ENCODE measurements around the gene ARMH2. TPM values are rescaled to one million over a fixed set of nuclear protein-coding genes. Genes with fewer than 3 reads are reported as not detected.

The ARMH2 gene
- not detected for polyA plus RNA-seq (2013, experiment 1 of 2)
- polyA plus RNA-seq (2013, experiment 2 of 2), result not detected

DNA sequence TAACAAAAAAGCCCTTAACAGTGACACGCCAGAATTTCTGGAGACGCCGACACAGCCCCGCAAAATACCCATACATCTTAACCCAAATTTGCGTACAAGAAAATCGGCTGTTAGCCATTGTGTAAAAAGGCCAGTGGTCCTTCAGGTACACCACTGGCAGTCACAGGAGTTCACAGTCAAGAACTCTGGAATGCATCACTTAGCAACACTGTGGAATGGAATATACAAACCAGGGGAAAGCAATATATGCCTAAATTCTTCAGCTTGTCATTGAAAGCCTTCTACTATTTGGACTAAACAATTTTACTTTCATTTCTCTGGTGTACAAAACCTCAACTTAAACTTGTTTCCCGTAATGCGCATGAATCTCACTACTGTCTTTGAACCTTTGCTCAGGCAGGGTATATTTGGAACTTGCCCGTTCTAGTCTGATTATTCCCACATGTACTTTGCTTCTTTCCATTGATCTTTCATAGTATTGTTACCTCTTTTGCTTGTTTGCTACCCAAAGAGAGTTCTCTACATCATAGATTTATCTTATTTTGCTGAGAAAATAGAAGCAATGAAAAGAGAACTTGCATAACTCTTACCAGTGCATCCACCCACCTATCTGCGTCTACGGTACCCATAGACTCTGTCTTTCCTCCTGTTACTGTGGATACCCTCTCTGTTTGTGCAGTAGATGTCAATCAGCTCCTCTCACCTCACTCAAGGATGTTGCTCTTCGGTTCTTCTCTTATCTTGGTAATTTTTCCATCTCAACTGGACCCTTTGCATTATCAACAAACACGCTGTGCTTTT is at the start of gene ARMH2:
Gene ARMH2 (minus strand): TSS at position 178 of the 801 bp plus-strand sequence. CDS start 60 bp downstream, at position 118.
- Histone ChIP-seq H3K36me3 (ENCODE audit: control insufficient read depth, insufficient read depth, low read length) (no peaks in the 10 kb centered on the region), H3K4me1 (ENCODE audit: control insufficient read depth, insufficient read depth, low read length, poor library complexity, severe bottlenecking) (no peaks in the 10 kb centered on the region), H3K27ac (ENCODE audit: low read depth, low read length, severe bottlenecking) (no peak within 1 kb of the TSS), H3K4me3 (ENCODE audit: extremely low read depth, insufficient read depth, low read length, poor library complexity, severe bottlenecking) (no peak within 1 kb of the TSS), H3K9me3 (ENCODE audit: control insufficient read depth, low read length) (no peaks in the 10 kb centered on the region)
- WGBS, 2 experiments (ENCODE audit: insufficient coverage in 2 of 2), result 93% methylated on average over 12 to 13 of the region's 13 CpGs

DNA sequence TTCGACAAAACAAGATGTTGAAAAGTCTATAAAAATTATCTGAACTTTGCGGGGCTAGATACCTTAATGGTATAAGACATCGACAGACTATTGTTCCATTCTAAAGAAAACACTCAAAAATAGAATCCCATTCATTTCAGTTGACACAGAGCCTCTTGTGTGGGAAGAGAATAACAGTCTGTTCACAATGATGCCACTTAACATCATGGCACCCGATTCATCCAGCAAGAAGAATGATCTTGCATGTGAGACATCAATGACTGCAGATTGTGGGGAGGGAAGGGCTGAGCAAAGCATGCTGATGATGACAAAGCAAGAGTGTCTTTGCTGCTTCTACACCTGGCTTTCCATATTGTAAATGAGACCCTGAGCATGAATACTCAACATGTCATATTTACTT is 49.7 kb upstream of the ARMH2 start:
- Histone ChIP-seq H3K4me3 (ENCODE audit: extremely low read depth, insufficient read depth, low read length, poor library complexity, severe bottlenecking) (no peak overlapping the region), H3K27ac (ENCODE audit: low read depth, low read length, severe bottlenecking) (no peak overlapping the region), H3K4me1 (ENCODE audit: control insufficient read depth, insufficient read depth, low read length, poor library complexity, severe bottlenecking) (no peaks in the 10 kb centered on the region), H3K36me3 (ENCODE audit: control insufficient read depth, insufficient read depth, low read length) (no peaks in the 10 kb centered on the region), H3K9me3 (ENCODE audit: control insufficient read depth, low read length) (no peaks in the 10 kb centered on the region)
- WGBS, 2 experiments (ENCODE audit: insufficient coverage in 2 of 2), result no CpG with 5 or more reads among the region's 4 CpGs

DNA sequence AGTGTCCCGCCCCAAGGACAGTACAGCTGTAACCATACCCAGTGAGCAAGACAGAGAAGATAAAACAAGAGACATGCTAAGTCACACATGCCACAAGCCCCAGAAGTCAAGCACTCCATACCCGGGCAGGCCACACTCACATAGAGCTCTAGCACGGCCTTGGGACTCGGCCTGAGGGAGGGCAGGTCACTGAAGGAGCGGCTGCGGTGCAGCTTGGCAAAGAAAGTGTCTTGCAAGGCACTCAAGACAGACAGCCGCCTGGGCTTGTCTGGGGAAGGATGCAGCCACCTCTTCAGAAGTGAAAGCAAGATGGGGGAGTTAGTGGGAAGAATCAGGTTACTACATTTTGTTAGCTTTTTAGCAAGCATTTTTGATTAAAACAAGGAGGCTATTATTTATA is 48.7 kb upstream of the ARMH2 start:
- Histone ChIP-seq H3K27ac (ENCODE audit: low read depth, low read length, severe bottlenecking) (no peak overlapping the region), H3K4me3 (ENCODE audit: extremely low read depth, insufficient read depth, low read length, poor library complexity, severe bottlenecking) (no peak overlapping the region), H3K36me3 (ENCODE audit: control insufficient read depth, insufficient read depth, low read length) (no peaks in the 10 kb centered on the region), H3K4me1 (ENCODE audit: control insufficient read depth, insufficient read depth, low read length, poor library complexity, severe bottlenecking) (no peaks in the 10 kb centered on the region), H3K9me3 (ENCODE audit: control insufficient read depth, low read length) (no peaks in the 10 kb centered on the region)
- WGBS, 2 experiments (ENCODE audit: insufficient coverage in 2 of 2), result 89 to 93% methylated on average over 7 of the region's 7 CpGs

DNA sequence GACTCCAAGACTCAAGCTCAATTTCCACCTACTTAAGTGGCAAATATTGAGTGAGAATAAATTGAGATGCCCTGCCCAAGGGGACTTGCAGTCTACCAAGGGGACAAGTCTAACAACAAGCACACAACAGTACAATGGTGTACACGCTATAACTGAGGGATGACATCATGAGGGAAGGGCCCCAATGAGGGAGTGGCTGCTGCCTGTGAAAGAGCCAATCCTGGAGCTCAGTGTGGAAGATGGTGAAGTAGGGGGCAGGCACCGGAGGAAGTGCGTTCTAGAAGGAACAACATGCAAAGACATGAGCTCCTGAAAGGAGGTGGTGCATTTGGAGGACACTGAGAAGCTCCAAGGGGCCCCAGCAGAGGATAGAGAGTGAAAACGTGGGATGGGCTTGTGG is 46.9 kb upstream of the ARMH2 start:
- Histone ChIP-seq H3K9me3 (ENCODE audit: control insufficient read depth, low read length) (no peaks in the 10 kb centered on the region), H3K4me3 (ENCODE audit: extremely low read depth, insufficient read depth, low read length, poor library complexity, severe bottlenecking) (no peak overlapping the region), H3K4me1 (ENCODE audit: control insufficient read depth, insufficient read depth, low read length, poor library complexity, severe bottlenecking) (no peaks in the 10 kb centered on the region), H3K27ac (ENCODE audit: low read depth, low read length, severe bottlenecking) (no peak overlapping the region), H3K36me3 (ENCODE audit: control insufficient read depth, insufficient read depth, low read length) (no peaks in the 10 kb centered on the region)
- WGBS, 2 experiments (ENCODE audit: insufficient coverage in 2 of 2), result 93 to 100% methylated on average over 3 to 4 of the region's 4 CpGs

DNA sequence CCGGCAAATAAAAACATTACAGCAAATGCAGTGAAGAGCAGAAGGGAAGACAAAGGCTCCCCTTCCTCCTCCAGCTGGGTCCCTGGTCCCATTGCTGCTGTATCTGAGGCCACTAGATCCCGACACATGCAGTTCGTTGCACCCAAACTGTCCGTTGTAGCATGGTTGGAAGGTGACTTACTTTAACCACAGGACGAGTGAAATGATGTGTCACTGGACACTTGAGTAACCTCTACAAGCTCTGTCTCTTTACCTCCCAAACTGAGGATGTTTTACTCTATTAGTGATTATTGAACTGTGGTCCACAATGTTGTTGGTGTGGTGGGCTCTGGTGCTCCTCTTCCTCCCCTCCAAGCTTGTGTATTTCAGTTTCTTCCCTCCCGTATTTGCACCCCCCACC is 46.2 kb upstream of the ARMH2 start:
- 81 to 96% methylated on average over 4 of the region's 6 CpGs for WGBS, 2 experiments (ENCODE audit: insufficient coverage in 2 of 2)
- no peaks in the 10 kb centered on the region for H3K36me3 ChIP-seq (ENCODE audit: control insufficient read depth, insufficient read depth, low read length)
- H3K4me3 ChIP-seq (ENCODE audit: extremely low read depth, insufficient read depth, low read length, poor library complexity, severe bottlenecking), result no peak overlapping the region

DNA sequence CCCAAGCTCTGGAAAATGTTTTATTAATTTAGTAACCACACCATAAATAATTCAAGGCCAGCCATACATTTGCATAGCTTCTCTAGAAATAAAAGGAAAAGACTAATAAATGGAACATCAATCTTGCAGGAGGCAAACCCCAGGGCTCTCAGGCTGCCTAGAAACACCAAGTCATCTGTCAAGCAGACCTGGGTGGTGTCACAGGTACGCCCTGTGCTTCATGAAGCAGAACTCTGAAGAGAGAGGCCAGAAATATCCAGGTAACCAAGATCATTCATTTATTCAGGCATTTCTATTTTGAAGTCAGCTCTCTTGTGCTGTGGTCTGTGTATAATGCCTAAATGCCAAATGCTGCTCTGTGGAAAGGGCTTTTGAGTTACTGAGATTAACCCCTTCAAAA is 45.3 kb upstream of the ARMH2 start:
- Histone ChIP-seq H3K4me1 (ENCODE audit: control insufficient read depth, insufficient read depth, low read length, poor library complexity, severe bottlenecking) (no peaks in the 10 kb centered on the region), H3K27ac (ENCODE audit: low read depth, low read length, severe bottlenecking) (no peak overlapping the region), H3K36me3 (ENCODE audit: control insufficient read depth, insufficient read depth, low read length) (no peaks in the 10 kb centered on the region), H3K4me3 (ENCODE audit: extremely low read depth, insufficient read depth, low read length, poor library complexity, severe bottlenecking) (no peak overlapping the region), H3K9me3 (ENCODE audit: control insufficient read depth, low read length) (no peaks in the 10 kb centered on the region)
- WGBS, 2 experiments (ENCODE audit: insufficient coverage in 2 of 2), result no CpG with 5 or more reads among the region's 1 CpG

More for the DNA sequence above, 46.2 kb upstream of the ARMH2 start:
- Histone ChIP-seq H3K27ac (ENCODE audit: low read depth, low read length, severe bottlenecking) (no peak overlapping the region), H3K4me1 (ENCODE audit: control insufficient read depth, insufficient read depth, low read length, poor library complexity, severe bottlenecking) (no peaks in the 10 kb centered on the region), H3K9me3 (ENCODE audit: control insufficient read depth, low read length) (no peaks in the 10 kb centered on the region)

DNA sequence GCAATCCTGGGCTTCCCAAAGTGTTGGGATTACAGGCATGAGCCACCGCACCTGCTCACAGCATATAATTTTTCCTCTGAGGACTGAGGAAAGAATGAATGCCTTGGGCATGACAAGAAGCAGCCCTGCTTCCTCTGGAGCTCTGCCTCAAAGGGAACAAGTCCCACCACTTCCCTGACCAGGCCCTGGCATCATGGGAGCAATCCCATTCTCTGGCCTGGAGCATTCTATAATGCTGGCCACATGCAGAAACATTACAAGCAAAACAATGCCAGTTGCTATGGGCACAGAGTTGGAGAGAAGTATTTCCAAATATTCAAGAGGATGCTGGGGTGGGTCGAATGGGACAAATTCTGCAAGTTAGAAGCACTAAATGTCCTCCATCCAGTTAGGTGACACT is 41.5 kb upstream of the ARMH2 start:
- 90 to 100% methylated on average over 1 to 2 of the region's 2 CpGs for WGBS, 2 experiments (ENCODE audit: insufficient coverage in 2 of 2)
- no peaks in the 10 kb centered on the region for H3K36me3 ChIP-seq (ENCODE audit: control insufficient read depth, insufficient read depth, low read length)
- H3K4me3 ChIP-seq (ENCODE audit: extremely low read depth, insufficient read depth, low read length, poor library complexity, severe bottlenecking), result no peak overlapping the region
- H3K4me1 ChIP-seq (ENCODE audit: control insufficient read depth, insufficient read depth, low read length, poor library complexity, severe bottlenecking), result no peaks in the 10 kb centered on the region
- no peaks in the 10 kb centered on the region for H3K9me3 ChIP-seq (ENCODE audit: control insufficient read depth, low read length)
- no peak overlapping the region for H3K27ac ChIP-seq (ENCODE audit: low read depth, low read length, severe bottlenecking)

DNA sequence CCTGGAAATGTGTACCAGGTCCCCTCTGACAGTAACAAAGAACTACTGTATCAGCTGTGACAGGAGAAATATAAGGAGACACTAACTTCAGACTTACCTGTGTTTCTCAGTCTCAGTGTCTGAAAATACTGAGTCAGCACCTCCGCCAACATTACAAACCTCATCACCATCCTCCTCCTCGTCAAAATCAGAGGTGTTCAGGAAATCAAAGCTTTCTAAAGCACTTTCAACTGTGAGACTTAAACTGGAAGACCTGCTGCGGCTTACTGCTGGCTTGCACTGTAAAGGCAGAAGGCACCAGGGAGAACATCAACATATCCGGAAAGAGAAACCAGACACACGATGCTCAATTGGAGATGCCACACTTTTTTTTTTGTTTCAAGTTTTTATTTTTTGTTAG is 40.3 kb upstream of the ARMH2 start:
- Histone ChIP-seq H3K36me3 (ENCODE audit: control insufficient read depth, insufficient read depth, low read length) (no peaks in the 10 kb centered on the region), H3K9me3 (ENCODE audit: control insufficient read depth, low read length) (no peaks in the 10 kb centered on the region), H3K4me1 (ENCODE audit: control insufficient read depth, insufficient read depth, low read length, poor library complexity, severe bottlenecking) (no peaks in the 10 kb centered on the region), H3K4me3 (ENCODE audit: extremely low read depth, insufficient read depth, low read length, poor library complexity, severe bottlenecking) (no peak overlapping the region), H3K27ac (ENCODE audit: low read depth, low read length, severe bottlenecking) (no peak overlapping the region)
- WGBS, 2 experiments (ENCODE audit: insufficient coverage in 2 of 2), result 88 to 89% methylated on average over 3 of the region's 5 CpGs

DNA sequence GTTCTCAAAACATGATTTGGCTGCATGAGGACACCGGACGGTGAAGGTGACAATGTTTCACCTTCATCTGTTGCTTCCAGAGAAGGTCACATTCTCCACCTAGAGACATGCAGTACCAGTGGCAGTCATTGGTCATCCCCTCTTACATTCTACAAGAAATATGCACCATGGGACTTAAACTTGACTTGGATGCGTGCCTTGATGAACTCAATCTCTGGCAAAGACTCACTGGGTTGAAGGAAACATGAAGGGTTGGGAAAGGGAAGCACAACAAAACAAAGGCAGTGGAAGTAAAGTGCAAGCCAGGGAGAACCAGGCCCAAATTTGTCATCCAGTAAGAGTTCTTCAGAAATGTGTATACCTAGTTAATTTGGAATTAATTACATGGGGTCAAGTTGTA is 39.4 kb upstream of the ARMH2 start:
- H3K4me1 ChIP-seq (ENCODE audit: control insufficient read depth, insufficient read depth, low read length, poor library complexity, severe bottlenecking), result no peaks in the 10 kb centered on the region
- WGBS, 2 experiments (ENCODE audit: insufficient coverage in 2 of 2), result 81 to 97% methylated on average over 2 to 3 of the region's 3 CpGs
- no peaks in the 10 kb centered on the region for H3K9me3 ChIP-seq (ENCODE audit: control insufficient read depth, low read length)
- H3K4me3 ChIP-seq (ENCODE audit: extremely low read depth, insufficient read depth, low read length, poor library complexity, severe bottlenecking), result no peak overlapping the region
- no peak overlapping the region for H3K27ac ChIP-seq (ENCODE audit: low read depth, low read length, severe bottlenecking)
- H3K36me3 ChIP-seq (ENCODE audit: control insufficient read depth, insufficient read depth, low read length), result no peaks in the 10 kb centered on the region

DNA sequence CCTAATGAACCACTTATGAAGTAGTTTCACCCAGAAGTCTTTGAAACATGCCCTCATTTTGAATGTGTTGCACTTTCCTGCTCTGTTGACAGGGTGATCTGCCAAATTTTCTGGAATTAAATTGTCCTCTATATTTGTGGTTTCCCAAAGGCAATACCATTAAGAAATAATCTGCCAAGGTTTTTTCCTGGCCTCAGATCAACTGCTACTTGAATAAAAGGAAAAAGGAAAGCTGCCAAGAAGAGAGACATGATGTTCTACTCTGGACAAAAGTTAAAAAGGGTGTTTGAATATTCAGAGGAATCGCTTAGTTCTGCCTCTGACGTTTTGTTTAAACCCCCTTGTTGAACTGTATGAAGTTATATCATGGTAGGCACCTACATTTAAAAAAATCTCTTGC is 37.4 kb upstream of the ARMH2 start:
- no peak overlapping the region for H3K27ac ChIP-seq (ENCODE audit: low read depth, low read length, severe bottlenecking)
- H3K36me3 ChIP-seq (ENCODE audit: control insufficient read depth, insufficient read depth, low read length), result no peaks in the 10 kb centered on the region
- no peaks in the 10 kb centered on the region for H3K4me1 ChIP-seq (ENCODE audit: control insufficient read depth, insufficient read depth, low read length, poor library complexity, severe bottlenecking)
- no peaks in the 10 kb centered on the region for H3K9me3 ChIP-seq (ENCODE audit: control insufficient read depth, low read length)
- no peak overlapping the region for H3K4me3 ChIP-seq (ENCODE audit: extremely low read depth, insufficient read depth, low read length, poor library complexity, severe bottlenecking)
- WGBS, 2 experiments (ENCODE audit: insufficient coverage in 2 of 2), result 100% methylated on average over 1 of the region's 2 CpGs

DNA sequence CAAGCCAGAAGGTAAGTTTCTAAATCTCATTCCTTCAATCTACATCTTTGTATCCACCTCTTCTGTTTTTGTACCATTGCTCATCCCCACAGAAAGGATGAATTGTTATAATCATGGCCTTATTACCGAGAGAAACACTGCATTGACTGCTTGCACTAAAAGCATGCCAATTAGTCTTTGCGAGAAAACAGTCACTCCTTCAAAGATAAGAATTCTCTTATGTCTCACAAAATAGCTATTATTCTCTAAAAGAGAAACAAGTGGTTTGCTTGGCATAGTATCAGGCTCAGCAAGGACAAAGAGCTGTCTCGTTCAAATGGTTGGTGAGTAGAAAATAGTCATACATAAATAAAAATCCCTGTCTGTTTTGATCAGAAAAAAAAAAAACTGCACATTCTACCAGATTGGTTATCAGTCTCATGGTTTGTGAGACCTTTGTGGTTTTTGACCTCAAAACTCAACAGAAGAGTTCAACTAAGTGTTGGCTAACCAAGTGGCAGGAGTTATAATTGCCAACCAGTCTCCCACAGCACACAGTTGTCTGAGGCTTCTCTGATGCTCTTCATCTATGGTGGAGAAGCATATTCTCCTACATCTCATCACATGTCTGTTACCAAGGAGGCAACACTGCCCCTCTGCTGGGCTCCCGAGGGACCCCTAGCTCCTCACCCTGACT is 35.1 kb upstream of the ARMH2 start:
- 90 to 100% methylated on average over 1 to 2 of the region's 4 CpGs for WGBS, 2 experiments (ENCODE audit: insufficient coverage in 2 of 2)
- Histone ChIP-seq H3K9me3 (ENCODE audit: control insufficient read depth, low read length) (no peaks in the 10 kb centered on the region), H3K4me1 (ENCODE audit: control insufficient read depth, insufficient read depth, low read length, poor library complexity, severe bottlenecking) (no peaks in the 10 kb centered on the region), H3K36me3 (ENCODE audit: control insufficient read depth, insufficient read depth, low read length) (no peaks in the 10 kb centered on the region), H3K4me3 (ENCODE audit: extremely low read depth, insufficient read depth, low read length, poor library complexity, severe bottlenecking) (no peak overlapping the region), H3K27ac (ENCODE audit: low read depth, low read length, severe bottlenecking) (no peak overlapping the region)
